Duodenal mucosa (tissue), 2 donors: ENCODE results near the gene REV3L.
A peak's percentile ranks its signal among the peaks of the same experiment; 100 is the strongest.
"Not testable (repeated sequence)": the region's sequence is repeated elsewhere in the genome, so short reads cannot be mapped to it uniquely, and the experiment has no call there.

ENCODE experiments used
- H3K27ac ChIP-seq: one replicate; pipeline ENCODE4 v1.7.0; 2013; ENCODE audit warnings: low read depth, low read length
- H3K27me3 ChIP-seq, 2 donors: one replicate each; pipeline ENCODE4 v1.7.0; 2013; ENCODE audit warnings: low read length in 2 of 2, control low read depth in 1 of 2; ENCODE audit not compliant: insufficient read depth in 2 of 2, control insufficient read depth in 1 of 2
- H3K36me3 ChIP-seq, 2 donors: one replicate each; pipeline ENCODE4 v1.7.0; 2013; ENCODE audit warnings: low read length in 2 of 2, control low read depth in 1 of 2; ENCODE audit not compliant: insufficient read depth in 2 of 2, control insufficient read depth in 1 of 2
- H3K4me1 ChIP-seq, 2 donors: one replicate each; pipeline ENCODE4 v1.7.0; 2013; ENCODE audit warnings: low read length in 2 of 2, control low read depth in 1 of 2; ENCODE audit not compliant: insufficient read depth in 2 of 2, control insufficient read depth in 1 of 2
- H3K4me3 ChIP-seq, 2 donors: one replicate each; pipeline ENCODE4 v1.7.0; 2013; ENCODE audit warnings: low read length in 2 of 2, low read depth in 1 of 2
- H3K9ac ChIP-seq, 2 donors: one replicate each; pipeline ENCODE4 v1.7.0; 2013; ENCODE audit warnings: low read length in 2 of 2, low read depth in 1 of 2
- H3K9me3 ChIP-seq, 2 donors: one replicate each; pipeline ENCODE4 v1.7.0; 2013; ENCODE audit warnings: low read length in 2 of 2, control low read depth in 1 of 2; ENCODE audit not compliant: control insufficient read depth in 1 of 2

The REV3L gene

GRCh38 chr6:111482188-111482958, 645 bp downstream of the REV3L start:
- peak overlapping the region; percentile 99 for H3K27ac ChIP-seq
- no peaks in the 10 kb centered on the region for H3K27me3 ChIP-seq
- H3K9me3 ChIP-seq = no peaks in the 10 kb centered on the region
- H3K36me3 ChIP-seq = no peaks in the 10 kb centered on the region
- H3K9ac ChIP-seq = peak overlapping the region; percentile 69 to 73
- peak overlapping the region; percentile 83 to 90 for H3K4me3 ChIP-seq
- H3K4me1 ChIP-seq = peaks cover 10 to 25% of the 10 kb centered on the region in 2 donors

- H3K27me3 ChIP-seq = no peaks in the 10 kb centered on the region
- peak overlapping the region; percentile 69 to 73 for H3K9ac ChIP-seq
- peaks cover 10 to 27% of the 10 kb centered on the region in 2 donors for H3K4me1 ChIP-seq
- H3K4me3 ChIP-seq = peak overlapping the region; percentile 83 to 90
- no peaks in the 10 kb centered on the region for H3K9me3 ChIP-seq
- H3K36me3 ChIP-seq = no peaks in the 10 kb centered on the region
- H3K27ac ChIP-seq = peak overlapping the region; percentile 99
Measured at GRCh38 chr6:111481836-111482187, 1.2 kb downstream of the REV3L start.

DNA sequence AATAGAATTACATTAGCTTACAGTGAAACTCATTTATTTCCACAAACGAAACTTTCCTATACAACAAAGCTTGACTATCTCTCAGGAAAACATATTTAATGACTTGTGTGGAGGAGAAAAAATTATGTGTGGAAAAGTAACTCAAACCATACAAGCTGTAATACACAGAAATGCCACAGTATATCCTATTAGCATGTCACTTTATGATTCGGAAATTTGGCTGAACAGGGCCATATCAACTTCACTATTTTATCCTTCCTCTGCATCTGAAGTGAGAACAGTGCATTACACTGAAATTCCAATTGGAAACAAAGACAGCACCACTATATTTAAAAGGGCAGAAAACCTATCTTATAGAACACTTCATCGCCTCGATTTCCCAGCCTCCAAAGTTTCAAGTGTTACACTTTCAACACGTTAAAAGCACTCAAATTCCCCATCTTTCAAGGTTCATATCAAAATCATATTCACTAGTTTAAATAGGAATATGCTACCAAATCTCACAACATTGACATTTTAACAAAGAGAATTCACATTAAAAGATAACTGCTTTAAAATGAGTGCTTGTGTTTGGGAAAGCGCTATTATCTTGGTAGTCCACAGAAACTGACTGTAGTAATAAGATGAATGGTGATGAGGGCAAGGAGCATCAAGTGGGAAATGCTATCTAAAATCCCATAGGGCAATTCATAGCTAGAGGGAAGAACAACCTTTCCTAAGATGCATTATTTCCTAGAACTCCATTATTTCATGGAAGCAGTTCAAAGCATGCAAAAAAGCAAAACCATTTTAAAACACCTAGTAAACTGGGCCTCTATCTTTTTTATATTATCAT, 1.8 kb downstream of the REV3L start:
- peaks cover 10 to 27% of the 10 kb centered on the region in 2 donors for H3K4me1 ChIP-seq
- peak overlapping the region; percentile 69 to 73 for H3K9ac ChIP-seq
- no peaks in the 10 kb centered on the region for H3K36me3 ChIP-seq
- no peaks in the 10 kb centered on the region for H3K9me3 ChIP-seq
- H3K27ac ChIP-seq = peak overlapping the region; percentile 99
- H3K27me3 ChIP-seq = no peaks in the 10 kb centered on the region
- H3K4me3 ChIP-seq = peak overlapping the region; percentile 83 to 90

DNA sequence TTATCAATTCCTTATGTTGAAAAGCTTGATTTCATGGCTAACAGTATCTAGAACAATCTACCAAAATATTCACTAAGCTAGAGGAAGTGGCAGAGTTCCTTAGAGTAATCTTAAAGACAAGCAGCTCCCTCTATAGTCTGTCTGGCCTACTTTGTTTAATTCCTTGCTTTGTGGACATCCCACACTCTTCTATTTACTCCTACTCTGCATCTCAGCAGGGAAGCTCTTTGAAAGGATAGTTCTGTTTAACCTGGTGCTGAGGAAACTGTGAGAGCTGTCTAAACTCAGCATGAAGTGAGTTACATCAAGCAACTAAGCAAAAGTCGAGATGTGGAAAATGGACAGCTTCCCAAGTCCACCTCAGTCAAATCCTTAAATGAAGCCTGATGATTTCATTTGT, 4.3 kb downstream of the REV3L start:
- H3K27ac ChIP-seq = no peak overlapping the region
- H3K9ac ChIP-seq = no peak overlapping the region
- H3K9me3 ChIP-seq = no peaks in the 10 kb centered on the region
- H3K4me3 ChIP-seq = no peak overlapping the region
- H3K36me3 ChIP-seq = no peaks in the 10 kb centered on the region
- peaks cover 10 to 33% of the 10 kb centered on the region in 2 donors for H3K4me1 ChIP-seq
- no peaks in the 10 kb centered on the region for H3K27me3 ChIP-seq

DNA sequence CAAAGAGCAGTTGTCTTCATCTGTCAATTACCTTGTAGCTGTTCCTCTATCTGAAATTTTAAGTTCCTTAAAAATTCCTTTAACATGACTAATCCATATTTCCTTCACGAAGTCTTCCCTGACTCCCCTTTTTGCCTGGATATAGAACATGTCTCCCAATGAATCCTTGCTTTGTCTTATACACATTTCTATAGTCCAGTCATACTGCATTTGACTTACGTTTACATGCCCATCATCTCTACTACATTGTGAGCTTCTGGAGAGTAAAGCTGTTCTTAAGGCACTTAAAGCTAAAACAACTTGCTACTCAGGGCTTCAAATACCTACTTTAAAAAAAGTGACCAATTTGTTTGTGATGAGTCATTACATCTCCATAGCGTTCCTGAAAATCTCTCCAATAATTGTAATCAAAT, 4.9 kb downstream of the REV3L start:
- H3K4me3 ChIP-seq = no peak overlapping the region
- no peaks in the 10 kb centered on the region for H3K27me3 ChIP-seq
- H3K9ac ChIP-seq = no peak overlapping the region
- no peaks in the 10 kb centered on the region for H3K9me3 ChIP-seq
- no peak overlapping the region for H3K27ac ChIP-seq
- H3K36me3 ChIP-seq = no peaks in the 10 kb centered on the region
- peaks cover 10 to 33% of the 10 kb centered on the region in 2 donors for H3K4me1 ChIP-seq

- Histone ChIP-seq H3K27me3 (no peaks in the 10 kb centered on the region), H3K4me1 (peaks cover 10 to 33% of the 10 kb centered on the region in 2 donors), H3K9ac (no peak overlapping the region), H3K4me3 (no peak overlapping the region), H3K9me3 (no peaks in the 10 kb centered on the region), H3K27ac (no peak overlapping the region), H3K36me3 (no peaks in the 10 kb centered on the region)
Measured at GRCh38 chr6:111477481-111477938, 5.5 kb downstream of the REV3L start.

GRCh38 chr6:111476061-111476460, 7.0 kb downstream of the REV3L start:
- not testable (repeated sequence) for H3K9me3 ChIP-seq, H3K27me3 ChIP-seq, H3K9ac ChIP-seq, H3K4me3 ChIP-seq, H3K27ac ChIP-seq, H3K36me3 ChIP-seq
- H3K4me1 ChIP-seq = peaks cover 2 to 25% of the 10 kb centered on the region in 2 donors

GRCh38 chr6:111474771-111475170, 8.2 kb downstream of the REV3L start:
- Histone ChIP-seq H3K9ac (no peak overlapping the region), H3K9me3 (no peaks in the 10 kb centered on the region), H3K4me1 (peaks cover 0 to 22% of the 10 kb centered on the region in 2 donors), H3K27me3 (no peaks in the 10 kb centered on the region), H3K27ac (no peak overlapping the region), H3K4me3 (no peak overlapping the region), H3K36me3 (no peaks in the 10 kb centered on the region)

GRCh38 chr6:111474106-111474505, 8.9 kb downstream of the REV3L start:
- Histone ChIP-seq H3K4me1 (peaks cover 3 to 22% of the 10 kb centered on the region in 2 donors), H3K4me3 (no peak overlapping the region)

GRCh38 chr6:111472933-111473435, 10.0 kb downstream of the REV3L start:
- Histone ChIP-seq H3K4me3 (no peak overlapping the region), H3K4me1 (peaks cover 3 to 15% of the 10 kb centered on the region in 2 donors), H3K36me3 (peaks cover 0 to 6% of the 10 kb centered on the region in 2 donors), H3K27ac (no peak overlapping the region), H3K9me3 (no peaks in the 10 kb centered on the region), H3K27me3 (no peaks in the 10 kb centered on the region), H3K9ac (no peak overlapping the region)

More at GRCh38 chr6:111474106-111474505, 8.9 kb downstream of the REV3L start:
- H3K27me3 ChIP-seq = no peaks in the 10 kb centered on the region
- H3K27ac ChIP-seq = no peak overlapping the region
- H3K9me3 ChIP-seq = no peaks in the 10 kb centered on the region
- H3K9ac ChIP-seq = no peak overlapping the region
- peaks cover 0 to 6% of the 10 kb centered on the region in 2 donors for H3K36me3 ChIP-seq
